GM12891 (cell line): ENCODE data around the gene PRRT4.

Source experiments
- PAX5 ChIP-seq: IDR thresholded peaks from 2 replicates; pipeline ENCODE4 v1.6.1; 2011; ENCODE audit warnings: low read length, moderate library complexity, mild to moderate bottlenecking; ENCODE audit not compliant: insufficient read depth, severe bottlenecking
- POLR2A ChIP-seq: IDR thresholded peaks from 2 replicates; pipeline ENCODE4 v1.6.1; 2011; ENCODE audit warnings: low read depth, low read length, control low read depth
- POLR2AphosphoS5 ChIP-seq: IDR thresholded peaks from 2 replicates; pipeline ENCODE4 v1.6.1; 2011; ENCODE audit warnings: low read depth, low read length, control low read depth
- POU2F2 ChIP-seq: IDR thresholded peaks from 2 replicates; pipeline ENCODE4 v1.6.1; 2011; ENCODE audit warnings: low read depth, mild to moderate bottlenecking, control low read depth, low read length, moderate library complexity
- SPI1 ChIP-seq: IDR thresholded peaks from 2 replicates; pipeline ENCODE4 v1.6.1; 2011; ENCODE audit warnings: low read depth, low read length, control low read depth
- TAF1 ChIP-seq: IDR thresholded peaks from 2 replicates; pipeline ENCODE4 v1.6.1; 2011; ENCODE audit warnings: low read depth, low read length, control low read depth

- TF ChIP-seq PAX5 (no peak), POLR2A (no peak), POLR2AphosphoS5 (no peak), TAF1 (no peak), SPI1 (no peak), POU2F2 (no peak)
These were observed 48.3 kb upstream of the PRRT4 start, which contains the start of gene IMPDH1 for GRCh38 chr7:128409596-128410450.
